Measurements from ENCODE around the gene EP400.

EP400 gene, protein sequence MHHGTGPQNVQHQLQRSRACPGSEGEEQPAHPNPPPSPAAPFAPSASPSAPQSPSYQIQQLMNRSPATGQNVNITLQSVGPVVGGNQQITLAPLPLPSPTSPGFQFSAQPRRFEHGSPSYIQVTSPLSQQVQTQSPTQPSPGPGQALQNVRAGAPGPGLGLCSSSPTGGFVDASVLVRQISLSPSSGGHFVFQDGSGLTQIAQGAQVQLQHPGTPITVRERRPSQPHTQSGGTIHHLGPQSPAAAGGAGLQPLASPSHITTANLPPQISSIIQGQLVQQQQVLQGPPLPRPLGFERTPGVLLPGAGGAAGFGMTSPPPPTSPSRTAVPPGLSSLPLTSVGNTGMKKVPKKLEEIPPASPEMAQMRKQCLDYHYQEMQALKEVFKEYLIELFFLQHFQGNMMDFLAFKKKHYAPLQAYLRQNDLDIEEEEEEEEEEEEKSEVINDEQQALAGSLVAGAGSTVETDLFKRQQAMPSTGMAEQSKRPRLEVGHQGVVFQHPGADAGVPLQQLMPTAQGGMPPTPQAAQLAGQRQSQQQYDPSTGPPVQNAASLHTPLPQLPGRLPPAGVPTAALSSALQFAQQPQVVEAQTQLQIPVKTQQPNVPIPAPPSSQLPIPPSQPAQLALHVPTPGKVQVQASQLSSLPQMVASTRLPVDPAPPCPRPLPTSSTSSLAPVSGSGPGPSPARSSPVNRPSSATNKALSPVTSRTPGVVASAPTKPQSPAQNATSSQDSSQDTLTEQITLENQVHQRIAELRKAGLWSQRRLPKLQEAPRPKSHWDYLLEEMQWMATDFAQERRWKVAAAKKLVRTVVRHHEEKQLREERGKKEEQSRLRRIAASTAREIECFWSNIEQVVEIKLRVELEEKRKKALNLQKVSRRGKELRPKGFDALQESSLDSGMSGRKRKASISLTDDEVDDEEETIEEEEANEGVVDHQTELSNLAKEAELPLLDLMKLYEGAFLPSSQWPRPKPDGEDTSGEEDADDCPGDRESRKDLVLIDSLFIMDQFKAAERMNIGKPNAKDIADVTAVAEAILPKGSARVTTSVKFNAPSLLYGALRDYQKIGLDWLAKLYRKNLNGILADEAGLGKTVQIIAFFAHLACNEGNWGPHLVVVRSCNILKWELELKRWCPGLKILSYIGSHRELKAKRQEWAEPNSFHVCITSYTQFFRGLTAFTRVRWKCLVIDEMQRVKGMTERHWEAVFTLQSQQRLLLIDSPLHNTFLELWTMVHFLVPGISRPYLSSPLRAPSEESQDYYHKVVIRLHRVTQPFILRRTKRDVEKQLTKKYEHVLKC (N-terminal part only)

DNA sequence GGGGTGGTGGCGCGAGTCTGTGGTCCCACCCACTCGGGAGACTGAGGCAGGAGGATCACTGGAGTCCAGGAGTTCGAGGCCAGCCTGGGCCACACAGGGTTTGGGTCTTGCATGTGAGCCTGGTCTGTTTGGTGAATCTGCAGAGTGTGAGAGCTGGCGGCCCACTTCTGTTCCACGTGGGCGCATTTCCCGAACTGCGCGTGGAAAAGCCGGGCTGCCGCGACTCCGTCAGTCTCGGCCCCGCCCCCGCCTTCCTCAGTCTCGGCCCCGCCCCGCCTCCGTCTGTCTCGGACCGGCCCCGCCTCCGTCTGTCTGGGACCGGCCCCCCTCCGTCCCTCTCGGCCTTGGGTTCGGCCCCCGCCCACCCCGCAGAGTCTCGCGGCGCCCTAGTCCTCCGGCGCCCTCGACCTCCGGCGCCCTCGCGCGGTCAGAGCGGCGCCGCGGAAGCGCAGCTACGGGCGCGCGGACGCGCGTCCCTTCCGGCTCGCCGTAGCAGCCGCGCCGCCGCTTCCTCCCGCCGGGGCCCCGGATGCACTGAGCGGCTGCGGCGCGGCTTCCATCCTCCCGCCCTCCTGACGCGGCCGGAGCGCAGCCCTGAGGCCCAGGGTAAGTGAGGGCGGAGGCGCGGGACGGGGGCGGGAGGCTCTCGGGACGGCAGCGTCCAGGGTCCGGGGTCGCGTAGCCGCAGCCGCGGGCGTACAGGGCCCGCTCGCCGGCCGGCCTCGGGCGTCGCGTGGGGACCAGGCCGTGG lies at the start of gene EP400:
Gene EP400, plus strand, starts transcription at position 512 of the 751 bp plus-strand sequence. CDS start 10,678 bp downstream, outside the sequence.
- Mint-ChIP-seq H3K27ac (peak within 1 kb of the TSS; percentile 94), H3K36me3 (ENCODE audit: low read depth) (peaks cover 46% of the 10 kb centered on the region), H3K9me3 (no peaks in the 10 kb centered on the region), H3K4me1 (ENCODE audit: low read depth) (peaks cover 43% of the 10 kb centered on the region), H3K4me3 (peak within 1 kb of the TSS; percentile 93), H3K27me3 (no peaks in the 10 kb centered on the region)
- peak; percentile 95 for DNase-seq

DNA sequence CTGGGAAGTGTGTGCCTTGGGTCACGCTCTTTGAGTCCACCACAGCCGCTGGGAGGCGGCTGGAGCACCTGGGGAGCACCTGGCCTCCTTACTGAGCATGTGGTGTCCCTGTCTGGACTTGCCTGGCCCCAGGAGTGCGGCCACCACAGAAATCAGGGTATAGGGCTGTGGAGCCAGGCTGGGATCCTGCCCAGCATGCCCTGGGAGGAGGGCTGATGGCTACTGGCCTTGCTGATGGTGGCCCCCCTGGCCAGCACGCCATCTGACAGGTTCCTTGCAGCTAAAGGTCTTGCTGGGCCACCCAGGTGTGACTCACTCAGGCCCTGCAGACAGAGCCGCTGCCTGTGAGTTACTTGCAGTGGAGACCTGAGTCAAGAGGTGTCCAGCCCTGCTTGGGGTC lies 49.3 kb upstream of the EP400 start:
- H3K36me3 Mint-ChIP-seq (ENCODE audit: low read depth) = peaks cover 5% of the 10 kb centered on the region
- no peak overlapping the region for H3K4me3 Mint-ChIP-seq
- H3K4me1 Mint-ChIP-seq (ENCODE audit: low read depth) = peaks cover 33% of the 10 kb centered on the region
- no peak for DNase-seq
- H3K27ac Mint-ChIP-seq = no peak overlapping the region
- no peaks in the 10 kb centered on the region for H3K9me3 Mint-ChIP-seq
- no peaks in the 10 kb centered on the region for H3K27me3 Mint-ChIP-seq

DNA sequence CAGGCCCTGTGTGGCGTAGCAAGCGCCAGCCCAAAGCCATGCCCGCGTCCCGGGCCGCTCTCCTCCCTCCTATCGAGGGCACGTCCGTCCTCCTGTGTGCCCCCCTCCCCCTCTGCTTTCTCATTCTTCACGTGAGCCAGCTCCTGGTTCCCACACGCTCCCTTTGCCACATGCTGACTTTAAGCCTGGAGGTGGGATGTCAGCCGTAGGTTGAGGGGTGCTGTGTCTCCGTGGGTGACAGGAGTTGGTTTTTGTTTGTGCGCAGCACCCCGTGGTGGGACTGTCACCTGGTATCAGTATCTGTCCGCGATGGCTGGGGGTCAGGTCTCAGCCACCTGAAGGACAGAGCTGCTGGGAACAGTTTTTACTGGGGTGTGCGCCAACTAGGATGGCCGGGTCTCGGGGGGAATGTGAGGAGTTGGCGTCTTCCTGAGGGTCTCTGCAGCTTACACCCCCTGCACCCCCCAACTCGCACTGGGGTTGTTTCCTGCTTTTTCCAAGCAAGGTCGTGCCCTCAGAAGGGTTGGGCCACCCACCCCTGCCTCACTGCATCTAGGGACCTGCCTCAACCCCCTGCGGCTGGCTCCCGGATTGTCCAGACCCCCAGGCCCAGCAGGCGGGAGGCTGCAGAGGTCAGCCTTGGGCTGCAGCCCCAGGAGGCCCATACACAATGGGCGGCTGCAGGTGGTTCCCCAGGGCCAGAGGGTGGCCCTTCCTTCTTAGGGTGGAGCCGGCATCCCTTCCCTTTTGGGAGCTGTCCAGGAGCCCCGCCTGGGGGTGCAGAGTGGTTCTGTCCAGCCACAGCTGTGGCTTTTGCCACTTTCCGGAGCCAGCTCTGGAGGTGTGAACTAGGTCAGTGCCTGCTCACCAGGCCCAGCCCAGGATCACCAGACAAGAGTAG lies 48.1 kb upstream of the EP400 start:
- Mint-ChIP-seq H3K27ac (no peak overlapping the region), H3K4me1 (ENCODE audit: low read depth) (peaks cover 32% of the 10 kb centered on the region), H3K4me3 (no peak overlapping the region), H3K27me3 (no peaks in the 10 kb centered on the region), H3K36me3 (ENCODE audit: low read depth) (peaks cover 3% of the 10 kb centered on the region), H3K9me3 (no peaks in the 10 kb centered on the region)
- DNase-seq = no peak

DNA sequence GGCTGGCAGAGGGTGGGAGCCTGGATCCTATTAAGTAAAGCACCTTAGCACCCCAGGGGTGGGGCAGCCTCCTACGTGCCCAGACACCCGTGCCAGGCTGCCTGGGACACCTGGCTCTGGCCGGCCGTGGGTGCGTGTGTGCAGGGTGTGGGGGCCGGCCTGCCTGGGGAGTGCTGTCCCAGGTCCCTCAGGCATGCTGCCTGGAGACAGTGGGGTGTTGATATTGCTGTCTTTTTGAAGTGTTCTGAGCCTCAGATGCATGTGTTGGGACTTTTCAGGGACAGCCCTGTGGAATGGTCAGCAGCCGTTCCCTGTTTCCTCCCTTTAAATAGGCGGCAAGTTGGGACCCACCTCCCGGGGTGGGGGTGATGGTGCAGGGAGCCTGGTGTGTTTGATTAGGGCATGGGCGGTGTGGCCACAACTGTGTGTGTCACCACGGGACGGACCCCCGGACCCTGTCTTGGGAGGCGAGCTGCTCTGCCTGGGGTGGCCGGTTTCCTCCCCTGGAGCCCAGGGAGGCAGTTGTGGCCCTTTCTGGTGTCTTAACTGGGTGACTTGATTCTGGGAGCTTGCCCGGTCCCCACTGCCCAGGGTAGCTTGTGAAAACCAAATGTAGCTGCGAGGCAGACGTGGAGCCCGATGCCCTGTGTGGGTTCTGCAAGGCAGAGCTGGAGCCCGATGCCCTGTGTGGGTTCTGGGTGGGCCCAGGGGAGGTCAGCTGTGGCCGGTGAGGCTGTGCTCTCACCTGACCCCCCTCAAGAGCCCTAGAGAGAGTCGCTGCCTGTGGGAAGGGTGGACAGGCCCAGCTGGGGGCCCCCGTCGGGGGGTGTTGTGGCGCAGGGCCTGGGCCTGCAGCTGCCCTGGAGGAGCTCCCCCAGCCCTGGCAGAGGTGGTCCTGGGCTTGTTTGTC lies 47.2 kb upstream of the EP400 start:
- no peaks in the 10 kb centered on the region for H3K9me3 Mint-ChIP-seq
- no peaks in the 10 kb centered on the region for H3K27me3 Mint-ChIP-seq
- peaks cover 25% of the 10 kb centered on the region for H3K4me1 Mint-ChIP-seq (ENCODE audit: low read depth)
- H3K4me3 Mint-ChIP-seq = no peak overlapping the region
- H3K36me3 Mint-ChIP-seq (ENCODE audit: low read depth) = no peaks in the 10 kb centered on the region
- no peak overlapping the region for H3K27ac Mint-ChIP-seq
- no peak for DNase-seq

DNA sequence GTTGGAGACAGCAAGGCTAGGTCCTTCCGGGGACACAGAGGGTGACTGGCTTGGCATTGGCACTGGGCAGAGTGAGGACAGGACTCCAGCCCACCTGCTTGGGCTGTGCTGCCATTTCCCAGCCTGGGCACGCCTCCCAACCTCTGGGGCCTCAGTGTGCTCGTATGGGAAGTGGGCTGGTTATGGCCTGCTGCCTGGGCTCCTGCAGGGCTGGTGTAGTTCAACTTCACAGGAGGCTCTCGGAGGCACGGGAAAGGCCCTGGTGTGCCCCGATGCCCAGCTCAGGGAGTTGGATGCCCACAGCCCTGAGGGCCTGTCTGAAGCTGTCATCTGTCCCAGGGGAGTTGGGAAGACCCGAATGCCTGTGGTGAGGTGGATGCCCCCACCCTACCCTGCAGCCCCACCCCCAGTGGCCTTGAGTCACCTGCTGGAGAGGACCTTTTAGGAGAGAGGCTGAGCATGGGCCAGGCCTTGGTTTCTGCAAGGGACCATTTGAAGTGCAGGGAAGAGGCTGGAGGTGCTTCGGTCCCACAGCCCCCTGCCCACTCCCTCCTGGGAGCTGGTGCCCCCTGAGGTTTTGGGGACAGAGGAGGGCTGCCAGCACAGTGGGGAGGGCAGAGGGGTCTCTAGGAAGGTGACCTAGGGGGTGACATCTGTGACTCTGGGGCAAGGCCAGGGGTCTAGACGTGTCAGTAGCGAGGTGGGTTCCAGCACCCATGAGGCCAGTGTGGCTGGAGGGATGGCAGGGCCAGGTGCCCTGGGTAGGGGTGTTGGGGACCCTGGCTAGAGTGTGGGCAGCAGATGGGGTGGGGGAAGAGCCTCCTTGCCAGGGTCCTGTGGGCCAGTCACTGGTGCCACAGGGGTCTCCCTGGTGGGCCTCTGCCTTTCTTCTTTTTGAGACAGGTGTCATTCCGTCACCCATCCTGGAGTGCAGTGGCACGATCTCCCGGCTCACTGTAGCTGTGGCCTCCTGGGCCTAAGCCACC lies 46.2 kb upstream of the EP400 start:
- peaks cover 20% of the 10 kb centered on the region for H3K4me1 Mint-ChIP-seq (ENCODE audit: low read depth)
- peak overlapping the region; percentile 40 for H3K27ac Mint-ChIP-seq
- H3K27me3 Mint-ChIP-seq = no peaks in the 10 kb centered on the region

DNA sequence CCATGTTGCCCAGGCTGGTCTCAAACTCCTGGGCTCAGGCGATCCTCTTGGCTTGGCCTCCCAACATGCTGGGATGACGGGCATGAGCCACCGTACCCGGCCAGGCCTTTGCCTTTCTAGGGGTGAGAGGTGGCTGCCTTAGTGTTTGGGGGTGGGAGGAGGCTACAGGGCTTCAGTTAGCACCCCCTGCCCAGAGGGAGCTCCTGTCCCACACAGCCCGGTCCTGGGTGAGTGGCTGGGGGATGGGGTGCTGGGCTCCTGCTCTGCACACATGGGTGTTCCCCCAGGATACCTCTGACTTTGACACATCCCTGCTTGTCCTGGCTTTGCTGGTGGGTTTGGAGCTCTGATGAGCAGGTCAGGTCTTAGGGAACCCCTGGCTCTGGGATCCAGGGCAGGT lies 45.4 kb upstream of the EP400 start:
- Mint-ChIP-seq H3K9me3 (no peaks in the 10 kb centered on the region), H3K4me3 (no peak overlapping the region), H3K27me3 (no peaks in the 10 kb centered on the region), H3K36me3 (ENCODE audit: low read depth) (peaks cover 4% of the 10 kb centered on the region), H3K27ac (no peak overlapping the region), H3K4me1 (ENCODE audit: low read depth) (peaks cover 20% of the 10 kb centered on the region)
- no peak for DNase-seq

More for the DNA sequence above, 46.2 kb upstream of the EP400 start:
- DNase-seq = no peak
- Mint-ChIP-seq H3K36me3 (ENCODE audit: low read depth) (no peaks in the 10 kb centered on the region), H3K4me3 (no peak overlapping the region), H3K9me3 (no peaks in the 10 kb centered on the region)

DNA sequence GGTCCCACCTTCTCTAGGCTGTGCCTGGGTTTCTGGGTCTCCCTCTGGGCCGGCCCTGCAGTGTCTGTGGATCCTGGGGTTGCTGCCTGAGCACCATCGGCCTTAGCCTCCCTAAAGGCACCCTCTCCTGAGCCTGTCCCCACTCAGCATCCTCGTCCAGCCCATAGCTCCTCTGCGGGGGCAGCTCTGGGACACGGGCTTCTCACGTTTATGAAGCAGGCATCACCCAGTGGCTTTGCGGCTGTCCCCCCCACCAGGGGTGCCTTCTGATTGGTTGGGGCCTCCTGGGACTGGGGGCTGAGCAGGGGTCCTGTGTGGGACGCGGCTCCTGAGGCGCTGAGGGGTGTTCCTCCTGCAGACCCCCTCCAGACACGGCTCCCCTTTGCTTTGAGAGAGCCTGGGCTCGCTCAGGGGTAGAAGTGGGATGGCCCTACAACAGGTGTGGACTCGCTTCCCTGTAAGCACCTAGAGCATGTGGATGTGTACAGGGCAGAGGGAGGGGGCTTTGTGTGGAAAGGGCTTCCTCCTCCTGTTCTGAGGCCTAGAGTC lies 44.6 kb upstream of the EP400 start:
- no peak overlapping the region for H3K4me3 Mint-ChIP-seq
- H3K27me3 Mint-ChIP-seq = no peaks in the 10 kb centered on the region
- peaks cover 18% of the 10 kb centered on the region for H3K4me1 Mint-ChIP-seq (ENCODE audit: low read depth)
- no peak for DNase-seq
- H3K27ac Mint-ChIP-seq = peak overlapping the region; percentile 80
- peaks cover 5% of the 10 kb centered on the region for H3K36me3 Mint-ChIP-seq (ENCODE audit: low read depth)
- no peaks in the 10 kb centered on the region for H3K9me3 Mint-ChIP-seq

DNA sequence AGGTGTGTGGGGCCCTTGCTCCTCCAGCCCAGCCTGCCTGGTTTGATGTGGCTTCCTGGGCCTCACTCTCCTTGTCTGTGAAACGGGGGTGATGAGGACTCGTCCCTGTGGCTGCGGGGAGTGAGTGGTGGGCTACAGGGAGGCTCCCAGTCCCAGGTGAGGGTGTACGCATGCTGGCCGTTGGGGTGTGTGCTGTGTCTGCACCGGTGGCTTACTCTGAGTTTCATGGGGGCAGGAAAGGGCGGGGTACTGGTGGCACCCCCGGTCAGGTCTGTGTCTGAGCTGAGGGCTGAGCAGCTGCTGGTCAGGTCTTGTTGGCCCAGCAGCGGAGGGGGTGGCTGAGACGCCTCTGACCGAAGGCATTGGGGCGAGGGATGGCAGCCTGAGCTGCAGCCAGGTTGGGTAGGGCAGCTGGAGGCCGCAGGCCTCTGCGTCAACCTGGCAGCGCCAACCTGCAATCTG lies 44.1 kb upstream of the EP400 start:
- H3K9me3 Mint-ChIP-seq = no peaks in the 10 kb centered on the region
- H3K27ac Mint-ChIP-seq = peak overlapping the region; percentile 80
- peaks cover 8% of the 10 kb centered on the region for H3K36me3 Mint-ChIP-seq (ENCODE audit: low read depth)
- no peak overlapping the region for H3K4me3 Mint-ChIP-seq
- peaks cover 17% of the 10 kb centered on the region for H3K4me1 Mint-ChIP-seq (ENCODE audit: low read depth)
- no peaks in the 10 kb centered on the region for H3K27me3 Mint-ChIP-seq
- no peak for DNase-seq

DNA sequence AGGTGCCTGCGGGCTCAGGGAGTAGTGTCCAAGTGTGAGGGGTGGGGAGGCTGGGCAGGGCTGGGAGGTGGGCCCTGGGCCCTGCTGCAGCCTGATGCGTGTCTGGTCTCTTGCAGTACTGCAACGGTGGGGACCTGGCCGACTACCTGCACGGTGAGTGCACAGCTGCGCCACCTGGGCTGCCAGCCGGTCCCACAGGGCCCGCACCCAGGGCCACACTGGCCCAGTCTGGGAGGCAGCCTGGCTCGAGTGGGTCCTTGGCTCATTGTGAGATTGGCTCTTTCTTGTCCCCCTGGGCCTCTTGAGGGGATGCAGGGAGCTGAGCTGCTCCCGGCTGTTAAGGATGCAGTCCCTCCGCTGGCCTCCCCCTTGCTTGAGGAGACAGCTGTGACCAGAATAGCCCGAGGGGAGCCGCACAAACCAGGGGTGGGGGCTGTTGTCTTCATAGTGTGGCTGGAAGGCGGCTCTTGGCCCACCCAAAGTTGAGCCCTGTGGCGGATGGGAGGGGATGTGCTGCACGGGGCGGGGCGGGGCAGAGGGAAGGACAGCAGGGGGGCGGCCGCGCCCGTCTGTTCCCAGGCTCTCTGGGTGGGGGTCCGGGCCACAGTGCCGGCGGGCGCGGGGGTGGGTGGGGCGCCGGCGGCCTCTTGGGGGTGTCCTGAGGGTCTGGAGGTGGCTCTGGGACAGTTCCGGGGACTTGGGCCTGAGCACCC lies 42.2 kb upstream of the EP400 start:
- H3K4me3 Mint-ChIP-seq = no peak overlapping the region
- no peaks in the 10 kb centered on the region for H3K27me3 Mint-ChIP-seq
- no peak overlapping the region for H3K27ac Mint-ChIP-seq
- peaks cover 22% of the 10 kb centered on the region for H3K36me3 Mint-ChIP-seq (ENCODE audit: low read depth)
- peaks cover 15% of the 10 kb centered on the region for H3K4me1 Mint-ChIP-seq (ENCODE audit: low read depth)
- H3K9me3 Mint-ChIP-seq = no peaks in the 10 kb centered on the region
- DNase-seq = no peak

DNA sequence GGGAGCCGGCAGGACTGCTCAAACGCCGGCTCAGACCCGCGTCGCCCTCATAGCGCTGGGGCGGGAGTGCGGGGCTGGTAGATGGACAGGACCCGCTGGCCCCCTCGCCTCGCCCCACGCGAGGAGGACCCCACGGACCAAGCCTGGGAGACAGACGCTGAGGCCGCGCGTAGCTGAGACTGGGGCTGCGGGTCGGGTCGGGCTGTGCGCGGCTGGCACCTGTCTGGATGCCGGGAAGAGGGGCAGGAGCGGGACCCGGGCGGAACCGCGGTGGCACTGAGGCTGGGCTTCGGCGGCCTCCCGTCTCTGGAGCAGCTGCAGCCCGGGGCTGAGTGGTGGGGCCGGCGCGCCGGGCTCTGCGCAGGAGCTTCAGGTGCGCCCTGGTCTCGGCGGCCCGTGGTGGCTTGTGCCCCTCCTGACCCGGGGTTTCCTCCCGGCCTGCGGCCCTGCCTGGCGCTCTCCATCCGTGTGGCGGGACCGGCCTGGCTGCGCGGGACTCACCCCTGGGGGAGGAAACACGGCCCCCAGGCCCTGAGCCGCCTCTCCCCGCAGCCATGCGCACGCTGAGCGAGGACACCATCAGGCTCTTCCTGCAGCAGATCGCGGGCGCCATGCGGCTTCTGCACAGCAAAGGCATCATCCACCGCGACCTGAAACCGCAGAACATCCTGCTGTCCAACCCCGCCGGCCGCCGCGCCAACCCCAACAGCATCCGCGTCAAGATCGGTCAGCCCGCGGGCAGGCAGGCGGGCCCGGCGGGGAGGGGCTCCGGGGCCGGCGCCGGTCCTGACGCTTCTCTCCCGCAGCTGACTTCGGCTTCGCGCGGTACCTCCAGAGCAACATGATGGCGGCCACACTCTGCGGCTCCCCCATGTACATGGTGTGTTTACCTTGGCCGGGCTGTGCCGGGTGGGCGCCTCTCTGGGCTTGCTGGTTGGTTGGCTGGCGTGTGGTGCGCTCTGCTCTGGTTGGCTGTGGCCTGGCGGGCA lies 41.4 kb upstream of the EP400 start:
- no peak overlapping the region for H3K27ac Mint-ChIP-seq
- H3K4me1 Mint-ChIP-seq (ENCODE audit: low read depth) = peaks cover 15% of the 10 kb centered on the region
- peaks cover 22% of the 10 kb centered on the region for H3K36me3 Mint-ChIP-seq (ENCODE audit: low read depth)
- no peaks in the 10 kb centered on the region for H3K27me3 Mint-ChIP-seq
- DNase-seq = no peak
- no peaks in the 10 kb centered on the region for H3K9me3 Mint-ChIP-seq
- H3K4me3 Mint-ChIP-seq = no peak overlapping the region
